Measurements from ENCODE around the gene LHX1.

LHX1 gene

DNA sequence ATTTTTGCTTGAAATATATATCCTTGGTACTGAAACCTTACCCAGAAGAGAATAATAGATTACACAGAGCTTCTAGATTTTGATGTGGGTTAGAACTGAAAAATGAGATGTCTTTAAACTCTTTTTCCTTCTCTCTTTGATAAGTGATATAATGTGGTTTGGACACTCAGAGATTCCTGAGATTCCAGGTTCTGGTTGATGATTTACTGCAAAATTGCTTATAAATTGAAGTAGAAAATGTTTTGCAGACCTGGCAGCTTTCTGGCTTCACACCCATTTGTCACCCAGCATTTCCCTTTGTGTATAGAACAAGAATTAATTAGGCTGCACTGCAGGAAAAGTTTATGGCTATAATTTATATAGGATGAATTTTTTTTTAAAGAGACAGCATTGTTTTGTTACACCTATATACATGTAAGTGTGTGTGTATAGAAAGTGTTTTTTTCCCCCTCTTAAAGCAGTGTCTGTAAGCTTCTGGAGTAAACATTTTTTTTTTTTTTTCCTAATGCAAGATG, 35.0 kb downstream of the LHX1 start:
- no peak for DNase-seq (ENCODE audit: low read depth)

DNA sequence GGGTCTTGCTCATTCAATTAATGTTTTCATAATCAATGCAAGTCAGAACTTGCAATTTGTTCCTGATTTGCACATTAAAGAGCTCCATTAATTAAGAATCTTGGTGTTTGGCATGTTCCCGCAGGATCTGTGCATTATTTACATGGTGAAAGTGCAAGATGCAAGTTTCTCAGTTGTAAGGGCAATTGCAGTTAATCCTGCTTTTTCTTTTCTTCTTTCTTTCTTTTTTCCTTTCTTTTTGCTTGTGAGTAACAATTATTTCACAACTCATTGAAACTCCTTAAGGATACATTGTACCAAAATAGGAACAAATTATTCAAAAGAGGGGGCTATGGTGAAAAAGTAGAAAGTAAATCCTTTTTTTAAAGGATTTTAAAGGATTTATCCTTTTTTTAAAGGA, 35.6 kb downstream of the LHX1 start:
- DNase-seq (ENCODE audit: low read depth), result no peak

DNA sequence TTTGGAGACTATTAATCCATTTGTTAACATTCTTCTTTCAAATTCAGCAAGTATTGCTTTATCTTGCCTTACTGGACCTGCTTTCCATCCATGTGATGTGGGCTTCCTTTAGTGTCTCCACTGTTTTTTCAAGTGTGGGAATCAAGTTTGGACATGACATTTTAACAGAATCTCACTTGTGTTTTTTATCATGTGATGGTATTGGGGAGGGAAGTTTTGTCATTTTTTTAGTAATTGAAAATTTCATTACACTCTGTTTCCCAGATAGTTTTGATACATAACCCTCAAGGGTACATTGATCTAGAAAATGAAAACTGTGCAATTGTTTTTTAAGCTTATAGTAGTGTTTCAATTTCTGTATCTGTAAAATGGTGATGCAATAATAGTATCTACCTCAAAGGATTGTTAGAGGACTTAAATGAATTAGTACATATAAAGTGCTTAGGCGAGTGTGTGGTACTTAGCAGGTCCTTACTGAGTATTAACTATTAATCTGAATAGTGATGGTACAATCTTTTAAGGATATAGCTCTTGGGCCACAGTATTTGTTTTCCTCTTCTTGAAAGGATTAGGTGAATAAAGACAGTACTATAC, 38.7 kb downstream of the LHX1 start:
- DNase-seq (ENCODE audit: low read depth), result no peak

DNA sequence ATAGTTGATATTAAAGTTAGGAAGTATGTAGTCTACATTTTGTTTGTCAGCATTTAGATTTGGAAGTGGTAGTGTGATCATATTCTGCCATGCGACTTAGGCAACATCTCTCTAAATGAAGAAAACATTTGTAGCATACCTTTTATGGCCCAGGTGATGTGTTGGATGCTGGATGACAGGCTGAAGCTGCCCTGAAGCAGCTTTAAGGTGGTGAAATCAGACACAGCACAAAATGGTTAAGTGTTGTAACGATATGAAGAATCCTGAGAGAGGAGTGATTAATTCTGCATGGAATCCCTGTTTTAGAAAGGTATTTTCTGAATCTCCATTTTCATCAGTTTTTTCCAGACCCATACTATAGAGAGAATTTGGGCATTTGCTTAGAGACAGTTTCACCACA, 39.8 kb downstream of the LHX1 start:
- no peak for DNase-seq (ENCODE audit: low read depth)

DNA sequence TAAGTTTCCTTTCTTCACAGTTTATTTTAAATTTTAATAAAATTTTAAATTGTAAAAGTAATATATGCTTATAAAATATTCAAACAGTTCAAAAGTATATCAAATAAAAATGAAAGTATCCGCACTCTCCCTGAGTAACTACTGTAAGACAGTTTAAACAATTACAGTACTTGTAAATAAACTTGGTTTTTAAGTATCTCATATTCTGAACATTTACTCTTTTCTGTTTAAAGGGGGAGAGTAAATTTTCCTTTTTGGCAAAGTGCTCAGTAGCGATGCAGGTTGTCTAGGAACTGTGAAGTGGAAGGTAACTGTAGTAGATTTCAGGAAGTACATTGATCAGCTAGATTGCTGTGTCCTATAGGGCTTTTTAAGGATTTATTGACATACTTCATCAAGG, 40.3 kb downstream of the LHX1 start:
- no peak for DNase-seq (ENCODE audit: low read depth)

DNA sequence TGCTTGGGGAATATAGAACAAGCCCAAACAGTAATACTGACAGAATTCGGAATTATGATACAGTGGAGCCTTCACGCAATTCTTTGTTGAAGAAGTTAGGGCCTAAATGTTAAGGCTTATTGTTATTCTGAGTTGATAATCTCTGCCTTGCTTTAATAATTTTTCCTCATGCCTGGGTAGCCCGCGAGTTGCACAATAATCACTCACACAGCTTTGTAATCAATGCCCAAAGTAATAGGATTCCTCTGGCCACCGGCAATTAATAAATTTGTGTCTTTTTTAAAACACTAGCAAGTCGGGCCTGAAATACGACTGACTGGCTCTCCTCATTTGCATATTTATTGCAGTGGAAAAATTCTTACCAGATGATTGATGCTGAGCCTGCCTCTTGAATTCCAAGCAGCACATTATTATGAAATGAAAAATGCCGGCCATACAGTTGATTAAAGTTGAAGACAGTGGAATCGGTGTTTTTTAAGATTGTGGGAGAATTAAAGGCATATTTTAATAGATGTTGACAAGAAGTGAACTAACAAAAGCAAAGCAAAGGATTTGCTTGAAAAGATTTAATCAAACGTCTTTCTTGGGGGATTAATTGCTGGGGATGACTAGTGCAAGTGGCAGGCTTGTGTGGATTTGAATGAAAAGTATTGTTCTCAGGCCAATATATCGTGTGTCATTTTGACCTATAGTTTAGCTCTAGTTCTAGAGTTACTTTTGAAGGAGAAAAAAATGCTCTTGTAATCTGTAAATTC, 41.7 kb downstream of the LHX1 start:
- DNase-seq (ENCODE audit: low read depth), result no peak

DNA sequence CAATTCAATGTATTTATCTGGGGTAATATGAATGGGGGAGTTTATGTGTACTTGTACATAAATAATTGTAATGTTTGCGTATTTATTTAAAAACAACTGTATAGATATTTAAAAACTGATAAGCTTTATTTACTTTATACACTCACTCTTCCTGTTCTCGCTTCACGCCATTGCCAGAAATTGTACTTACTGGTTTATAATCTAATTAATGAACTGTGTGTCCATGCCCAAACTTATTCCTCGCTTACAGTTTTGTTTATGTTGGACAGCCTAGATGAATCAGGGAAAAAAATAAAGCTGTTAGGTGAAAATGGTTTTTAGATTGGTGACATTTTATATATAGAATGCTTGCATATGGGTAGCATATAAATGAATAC, 42.3 kb downstream of the LHX1 start:
- no peak for DNase-seq (ENCODE audit: low read depth)

DNA sequence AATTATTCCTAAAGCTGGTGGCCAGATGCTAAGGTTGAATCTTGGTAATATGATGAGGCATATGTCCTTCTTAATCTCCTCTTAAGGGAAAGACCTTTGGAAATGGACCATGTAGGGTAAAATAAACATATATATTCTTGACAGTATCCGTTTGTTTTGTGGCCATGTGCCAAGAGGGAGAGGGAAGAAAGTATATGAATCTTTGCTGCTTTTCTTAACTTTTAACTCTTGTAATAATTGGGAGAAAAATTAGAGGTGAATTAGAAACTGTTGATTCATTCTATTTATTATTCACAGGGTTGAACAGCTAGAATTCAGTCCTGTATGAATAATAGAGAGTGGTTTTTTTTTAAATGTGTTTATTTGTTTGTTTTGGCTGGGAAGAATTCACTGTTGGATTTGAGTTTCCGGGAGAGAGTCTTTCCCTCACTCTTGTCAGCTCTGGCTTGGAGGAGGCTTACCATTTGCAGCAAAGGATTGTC, 43.0 kb downstream of the LHX1 start:
- no peak for DNase-seq (ENCODE audit: low read depth)

DNA sequence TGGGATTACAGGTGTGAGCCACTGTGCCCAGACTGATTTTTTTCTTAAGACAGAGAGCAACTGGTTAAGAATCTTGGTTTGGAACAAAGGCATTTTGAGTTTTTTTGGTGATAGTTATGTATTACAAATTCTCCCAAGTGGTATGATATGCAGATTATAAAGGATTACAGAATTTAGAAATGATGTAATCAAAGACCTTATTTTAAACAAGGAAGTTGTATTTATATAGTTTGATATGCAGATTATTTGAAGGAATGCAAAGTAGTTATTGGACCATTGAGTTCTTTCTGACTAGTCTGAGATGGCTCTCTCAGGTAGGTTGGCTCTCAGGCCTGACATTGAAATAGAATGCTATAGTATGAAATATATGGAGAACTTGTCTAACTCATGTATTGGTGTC, 46.3 kb downstream of the LHX1 start:
- DNase-seq (ENCODE audit: low read depth), result no peak

DNA sequence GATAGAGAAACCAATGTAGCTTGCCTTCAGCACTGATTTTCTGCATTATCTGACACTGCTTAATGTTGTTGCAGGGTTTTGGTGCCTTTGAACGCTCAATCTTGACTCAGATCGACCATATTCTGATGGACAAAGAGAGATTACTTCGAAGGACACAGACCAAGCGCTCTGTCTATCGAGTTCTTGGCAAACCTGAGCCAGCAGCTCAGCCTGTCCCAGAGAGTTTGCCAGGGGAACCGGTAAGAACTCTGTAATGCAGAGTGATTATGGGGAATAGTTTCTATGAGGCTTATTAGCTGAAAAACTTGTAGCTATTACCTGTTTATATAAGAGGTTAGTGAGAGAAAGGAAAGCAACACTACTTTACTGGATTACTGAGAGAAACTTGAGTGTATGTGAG, 51.9 kb downstream of the LHX1 start:
- no peak for DNase-seq (ENCODE audit: low read depth)

DNA sequence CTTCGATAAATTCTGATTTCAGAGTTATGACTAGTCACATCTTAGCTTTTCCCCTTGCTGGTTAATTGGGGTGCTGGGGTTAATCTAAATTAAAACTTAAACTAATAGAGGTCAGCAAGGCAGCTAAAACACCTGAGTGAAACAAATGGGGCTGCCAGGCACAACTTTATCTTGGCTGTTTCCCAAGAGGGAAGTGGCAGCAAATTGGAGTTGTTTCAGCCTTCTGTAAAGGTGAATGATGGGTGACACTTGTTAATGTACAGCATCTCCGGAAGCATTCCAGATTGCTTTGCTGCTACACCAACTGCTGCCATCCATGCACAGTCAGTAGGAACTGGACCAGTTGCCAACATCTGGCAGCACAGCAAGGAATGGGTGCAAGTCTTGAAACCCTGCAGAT, 55.4 kb downstream of the LHX1 start:
- DNase-seq (ENCODE audit: low read depth), result no peak

DNA sequence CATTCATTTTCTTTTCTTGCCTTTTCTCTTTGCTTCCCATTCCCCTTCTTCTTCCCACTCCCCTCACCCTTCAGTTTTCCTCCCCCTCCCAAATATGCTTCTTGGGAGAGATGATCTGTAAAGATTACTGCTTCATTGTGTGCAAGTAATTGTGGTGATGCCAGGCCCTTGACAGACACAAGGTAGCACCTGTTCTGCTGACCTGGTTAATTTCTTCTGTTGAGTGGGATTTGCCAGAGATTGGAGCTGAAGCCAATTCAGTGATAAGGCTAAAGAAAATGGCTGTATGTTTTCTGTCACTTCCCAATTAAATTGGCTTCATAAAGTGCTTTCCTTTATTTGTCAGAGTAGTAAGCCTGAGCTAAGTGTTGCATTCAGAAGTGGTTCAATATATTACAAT, 56.0 kb downstream of the LHX1 start:
- DNase-seq (ENCODE audit: low read depth), result no peak

Data from CMK (cell line).